CD4-positive, alpha-beta T cell (primary cell): ENCODE results near the gene APOD. TPM values are rescaled to one million over a fixed set of nuclear protein-coding genes. Genes with fewer than 3 reads are reported as not detected.
A peak's percentile ranks its signal among the peaks of the same experiment; 100 is the strongest.
"Not testable (repeated sequence)": the region's sequence is repeated elsewhere in the genome, so short reads cannot be mapped to it uniquely, and the experiment has no call there.

Source experiments
- ATAC-seq: fragments of 200-7000 bp; cut with Tn5 transposase; one replicate; pipeline ENCODE4 v1.10.0; 2022; ENCODE audit warnings: mild to moderate bottlenecking; ENCODE audit not compliant: poor library complexity
- CTCF ChIA-PET: fragments of 350-600 bp; sonication (Branson Sonifier 250); formaldehyde crosslinking; loops from one replicate; lab custom pipeline; 2021; ENCODE audit warnings: antibody characterized with exemption, inconsistent platforms; lab: Charles Lee
- POLR2A ChIA-PET: fragments of 350-600 bp; sonication (Branson Sonifier 250); formaldehyde crosslinking; loops from one replicate; lab custom pipeline; 2021; ENCODE audit warnings: antibody characterized with exemption, inconsistent platforms; lab: Charles Lee
- DNase-seq, 14 experiments: peaks; one replicate each; pipeline ENCODE4 v3.0.0-alpha.2; 2013 to 2020; ENCODE audit warnings: mixed read lengths in 2 of 14
- H3K27ac ChIP-seq, 2 donors: one replicate each; pipeline versions ENCODE4 v1.5.1 to v1.7.0; 2013; ENCODE audit warnings: low read length in 2 of 2, low read depth in 1 of 2, mild to moderate bottlenecking in 1 of 2
- H3K27me3 ChIP-seq, 2 experiments: 1 replicate in 1 of 2; 2 replicates in 1 of 2; pipeline versions ENCODE4 v1.6.1 to v1.7.0; 2013; ENCODE audit warnings: low read length in 2 of 2, control low read depth in 1 of 2, mild to moderate bottlenecking in 1 of 2, moderate library complexity in 1 of 2; ENCODE audit not compliant: insufficient read depth in 2 of 2, control insufficient read depth in 1 of 2
- H3K36me3 ChIP-seq: one replicate; pipeline ENCODE4 v1.6.1; 2013; ENCODE audit warnings: low read length, control low read depth; ENCODE audit not compliant: insufficient read depth
- H3K4me1 ChIP-seq: one replicate; pipeline ENCODE4 v1.6.1; 2013; ENCODE audit warnings: low read length, control low read depth; ENCODE audit not compliant: insufficient read depth
- H3K4me3 ChIP-seq: one replicate; pipeline ENCODE4 v1.5.1; 2013; ENCODE audit warnings: mild to moderate bottlenecking, low read length, moderate library complexity
- H3K9me3 ChIP-seq, 2 experiments: 1 replicate in 1 of 2; 2 replicates in 1 of 2; pipeline versions ENCODE4 v1.6.1 to v1.7.0; 2013; ENCODE audit warnings: low read length in 2 of 2, mild to moderate bottlenecking in 2 of 2, control low read depth in 1 of 2, moderate library complexity in 1 of 2; ENCODE audit not compliant: control insufficient read depth in 1 of 2, insufficient read depth in 1 of 2
- H3K27ac Mint-ChIP-seq: one replicate; pipeline ENCODE4 v1.8.0; 2020; ENCODE audit warnings: mixed read lengths
- H3K27me3 Mint-ChIP-seq: one replicate; pipeline ENCODE4 v1.8.0; 2021; ENCODE audit warnings: mixed read lengths
- H3K36me3 Mint-ChIP-seq: one replicate; pipeline ENCODE4 v1.8.0; 2021; ENCODE audit warnings: low read depth, mixed read lengths
- H3K4me1 Mint-ChIP-seq: one replicate; pipeline ENCODE4 v1.8.0; 2021; ENCODE audit warnings: low read depth, mixed read lengths
- H3K4me3 Mint-ChIP-seq: one replicate; pipeline ENCODE4 v1.8.0; 2020; ENCODE audit warnings: mild to moderate bottlenecking, mixed read lengths
- H3K9me3 Mint-ChIP-seq: one replicate; pipeline ENCODE4 v1.8.0; 2020; ENCODE audit warnings: mixed read lengths
- CTCF ChIP-seq: fragments of 200-600 bp; IDR thresholded peaks from one replicate; pipeline ENCODE4 v1.8.0; 2022; ENCODE audit warnings: antibody characterized with exemption, mild to moderate bottlenecking
- intact Hi-C, 2 experiments: fragments of 100-400 bp; cut with DNase I in 1 of 2; cut with micrococcal nuclease in 1 of 2; formaldehyde crosslinking; loops; one replicate each; pipeline versions ENCODE4 v1.15.1 to v1.9.0; 2023 to 2025; cut with DNase I, micrococcal nuclease
- total RNA-seq, 174 experiments: library from RNA in 2 of 174; stranded (reverse) in 2 of 174; gene quantifications; one replicate each; pipeline ENCODE4 v1.2.3 and lab custom pipeline; 2021 to 2026

APOD gene
- total RNA-seq, 2 experiments from 2014 or later = not detected

- H3K4me3 Mint-ChIP-seq, H3K9me3 ChIP-seq, intact Hi-C loops, H3K36me3 ChIP-seq, H3K27me3 ChIP-seq, CTCF ChIA-PET, ATAC-seq, H3K9me3 Mint-ChIP-seq, POLR2A ChIA-PET, H3K36me3 Mint-ChIP-seq, DNase-seq, H3K27ac ChIP-seq, H3K4me3 ChIP-seq, H3K27me3 Mint-ChIP-seq, H3K27ac Mint-ChIP-seq: not testable (repeated sequence)
- peaks cover 15% of the 10 kb centered on the region for H3K4me1 ChIP-seq
- peaks cover 17% of the 10 kb centered on the region for H3K4me1 Mint-ChIP-seq
Observed at GRCh38 chr3:195617784-195618659, 34.3 kb upstream of the APOD start.

DNA sequence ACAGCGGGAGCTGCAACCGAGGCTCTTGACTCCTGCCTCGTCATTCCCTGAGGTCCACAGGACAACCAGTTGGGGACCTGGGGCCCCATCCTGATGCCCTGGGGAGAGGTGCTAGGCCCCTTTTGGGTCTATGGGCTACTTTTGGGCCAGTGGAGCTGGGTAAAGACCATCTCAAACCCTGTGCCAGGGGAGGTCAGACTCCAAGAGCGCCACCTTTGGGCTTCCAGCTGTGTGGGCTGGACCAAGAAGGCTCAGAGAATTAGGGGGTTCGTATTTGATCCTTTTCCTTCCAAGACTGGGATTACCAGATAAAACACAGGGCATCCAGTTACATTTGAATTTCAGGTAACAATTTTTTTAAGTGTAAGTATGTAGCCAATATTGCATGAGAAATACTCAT lies 33.4 kb upstream of the APOD start:
- CTCF ChIA-PET, H3K27me3 ChIP-seq, H3K27ac ChIP-seq, H3K27ac Mint-ChIP-seq, H3K9me3 Mint-ChIP-seq, H3K36me3 Mint-ChIP-seq, H3K9me3 ChIP-seq, H3K4me3 Mint-ChIP-seq, H3K4me3 ChIP-seq, POLR2A ChIA-PET, intact Hi-C loops, DNase-seq, H3K36me3 ChIP-seq, ATAC-seq, H3K27me3 Mint-ChIP-seq: not testable (repeated sequence)
- H3K4me1 Mint-ChIP-seq = peaks cover 17% of the 10 kb centered on the region
- peaks cover 15% of the 10 kb centered on the region for H3K4me1 ChIP-seq

- Histone ChIP-seq H3K36me3 (no peaks in the 10 kb centered on the region), H3K4me1 (peaks cover 15% of the 10 kb centered on the region), H3K9me3 (no peaks in the 10 kb centered on the region), H3K27me3 (no peaks in the 10 kb centered on the region), H3K4me3 (no peak overlapping the region), H3K27ac (no peak overlapping the region)
- no peaks in the 10 kb centered on the region for H3K9me3 Mint-ChIP-seq
- H3K4me3 Mint-ChIP-seq = no peak overlapping the region
- intact Hi-C loops = no loop called here
- no peaks in the 10 kb centered on the region for H3K36me3 Mint-ChIP-seq
- peaks cover 20% of the 10 kb centered on the region for H3K4me1 Mint-ChIP-seq
- ChIA-PET POLR2A (no interaction called here), CTCF (no interaction called here)
- H3K27me3 Mint-ChIP-seq = no peaks in the 10 kb centered on the region
- no peak for DNase-seq
- no peak for ATAC-seq
- TF ChIP-seq CTCF = no peak
- no peak overlapping the region for H3K27ac Mint-ChIP-seq
Observed at GRCh38 chr3:195616681-195617080, 32.9 kb upstream of the APOD start.

DNA sequence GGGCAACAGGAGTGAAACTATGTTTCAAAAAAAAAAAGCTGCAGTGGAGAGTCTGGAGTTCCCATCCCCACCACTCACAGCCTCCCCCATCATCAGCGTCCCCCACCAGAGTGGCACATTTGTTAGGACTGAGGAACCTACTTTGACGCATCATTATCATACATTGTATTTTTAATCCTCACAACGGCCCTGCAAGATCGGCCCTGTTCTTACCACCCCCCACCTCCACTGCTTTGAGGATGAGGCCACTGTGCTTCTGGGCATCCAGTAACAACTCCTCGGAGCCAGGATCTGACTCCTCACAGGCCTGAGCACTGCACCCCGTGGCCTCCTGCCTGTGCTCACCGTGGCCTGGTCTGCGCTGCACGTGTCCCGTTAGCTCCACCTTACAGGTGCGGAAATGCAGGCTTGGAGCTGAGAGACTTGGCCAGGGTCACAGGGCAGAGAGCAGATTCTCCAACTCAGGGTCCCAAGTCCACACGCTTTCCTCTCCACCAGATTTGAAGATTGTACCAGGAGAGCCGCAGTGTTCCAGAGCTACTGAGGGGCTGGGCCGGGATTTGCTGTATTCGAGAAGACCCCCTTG lies 32.3 kb upstream of the APOD start:
- H3K27ac Mint-ChIP-seq, H3K27me3 Mint-ChIP-seq, POLR2A ChIA-PET, ATAC-seq, intact Hi-C loops, H3K4me3 ChIP-seq, H3K9me3 ChIP-seq, H3K36me3 Mint-ChIP-seq, H3K36me3 ChIP-seq, DNase-seq, H3K4me3 Mint-ChIP-seq, H3K9me3 Mint-ChIP-seq, H3K27me3 ChIP-seq, CTCF ChIA-PET, H3K27ac ChIP-seq: not testable (repeated sequence)
- peaks cover 15% of the 10 kb centered on the region for H3K4me1 ChIP-seq
- peaks cover 26% of the 10 kb centered on the region for H3K4me1 Mint-ChIP-seq

DNA sequence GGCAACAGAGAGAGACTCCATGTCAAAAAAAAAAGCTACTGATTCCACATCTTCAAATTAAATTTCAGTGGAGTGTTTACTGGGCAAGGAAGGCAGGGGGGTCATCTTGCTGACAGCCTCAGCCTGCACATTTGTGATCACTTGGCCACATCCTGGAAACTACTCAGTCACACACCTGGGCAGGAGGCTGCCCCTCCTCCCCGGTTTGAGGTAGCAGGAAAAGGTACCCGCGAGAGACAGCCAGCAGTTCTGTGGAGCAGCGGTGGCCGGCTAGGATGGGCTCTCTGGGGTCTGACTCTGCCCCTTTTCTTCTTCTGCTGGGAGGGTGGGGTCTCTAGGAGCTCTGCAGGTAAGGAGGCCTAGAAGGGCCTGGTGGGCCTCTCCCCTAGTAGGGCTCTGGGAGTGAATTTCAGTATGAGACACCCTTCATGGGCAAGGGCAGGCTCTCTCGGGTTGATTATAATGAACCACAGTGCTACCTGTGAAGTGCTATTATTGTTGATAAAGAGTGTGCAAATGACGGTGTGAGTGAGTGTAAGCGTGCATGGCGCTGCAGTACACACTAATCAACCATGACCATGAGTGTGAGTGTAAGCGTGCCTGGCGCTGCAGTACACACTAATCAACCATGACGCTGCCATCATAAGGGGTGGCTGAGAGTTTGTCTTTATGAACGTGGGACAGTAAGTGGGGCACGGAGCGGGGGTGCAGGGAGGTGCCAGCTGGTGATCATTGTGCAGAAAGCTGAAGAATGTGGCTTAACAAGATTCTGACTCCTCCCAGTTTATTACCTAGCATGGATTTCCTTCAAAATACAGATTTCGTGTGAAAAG lies 31.1 kb upstream of the APOD start:
- DNase-seq (peak in 5 of 14 experiments; percentile 20 to 70 (median 35)), ATAC-seq (peak; percentile 85)
- intact Hi-C loops = loop anchor here in 1 of 2 experiments (5.0 kb wide), 1 partner anchor 48 kb away; no protein-coding TSS in a partner anchor
- H3K4me1 ChIP-seq = peaks cover 16% of the 10 kb centered on the region
- H3K9me3 Mint-ChIP-seq, H3K27me3 Mint-ChIP-seq, H3K27ac ChIP-seq, H3K4me3 ChIP-seq, H3K27me3 ChIP-seq, H3K36me3 Mint-ChIP-seq, H3K4me3 Mint-ChIP-seq, H3K9me3 ChIP-seq, H3K36me3 ChIP-seq, CTCF ChIA-PET: not testable (repeated sequence)
- peak overlapping the region; percentile 66 for H3K27ac Mint-ChIP-seq
- POLR2A ChIA-PET = interaction anchor here (0.9 to 2.2 kb wide), 3 partner anchors 11 to 72 kb away, joined by 3 to 8 read pairs (median 5); partner anchors contain the start of gene PPP1R2
- peaks cover 35% of the 10 kb centered on the region for H3K4me1 Mint-ChIP-seq
